Ectodermal cell (in vitro differentiated cells): Measurements from ENCODE around the gene AGTPBP1.

Source experiments
- H3K27ac ChIP-seq: 2 replicates; pipeline ENCODE4 v1.7.0; 2013; ENCODE audit warnings: mild to moderate bottlenecking, low read depth, low read length; ENCODE audit not compliant: insufficient read depth, poor library complexity, severe bottlenecking
- H3K27me3 ChIP-seq: 2 replicates; pipeline ENCODE4 v1.7.0; 2013; ENCODE audit warnings: mild to moderate bottlenecking, low read length; ENCODE audit not compliant: insufficient read depth, control insufficient read depth, poor library complexity, severe bottlenecking
- H3K36me3 ChIP-seq: one replicate; pipeline ENCODE4 v1.7.0; 2013; ENCODE audit warnings: low read length; ENCODE audit not compliant: control insufficient read depth, insufficient read depth
- H3K4me1 ChIP-seq: one replicate; pipeline ENCODE4 v1.7.0; 2013; ENCODE audit warnings: low read length; ENCODE audit not compliant: control insufficient read depth, insufficient read depth
- H3K4me3 ChIP-seq: 2 replicates; pipeline ENCODE4 v1.7.0; 2013; ENCODE audit warnings: low read depth, low read length, control low read depth; ENCODE audit not compliant: insufficient read depth
- H3K9me3 ChIP-seq: 2 replicates; pipeline ENCODE4 v1.7.0; 2013; ENCODE audit warnings: mild to moderate bottlenecking, low read length, moderate library complexity; ENCODE audit not compliant: control insufficient read depth
- WGBS, 2 experiments: methylation state at CpG; one replicate each; pipeline ENCODE4 v1.1.7; 2013; ENCODE audit warnings: missing lambda C conversion rate in 2 of 2; 5-methylcytosine and 5-hydroxymethylcytosine counted together

AGTPBP1 gene

DNA sequence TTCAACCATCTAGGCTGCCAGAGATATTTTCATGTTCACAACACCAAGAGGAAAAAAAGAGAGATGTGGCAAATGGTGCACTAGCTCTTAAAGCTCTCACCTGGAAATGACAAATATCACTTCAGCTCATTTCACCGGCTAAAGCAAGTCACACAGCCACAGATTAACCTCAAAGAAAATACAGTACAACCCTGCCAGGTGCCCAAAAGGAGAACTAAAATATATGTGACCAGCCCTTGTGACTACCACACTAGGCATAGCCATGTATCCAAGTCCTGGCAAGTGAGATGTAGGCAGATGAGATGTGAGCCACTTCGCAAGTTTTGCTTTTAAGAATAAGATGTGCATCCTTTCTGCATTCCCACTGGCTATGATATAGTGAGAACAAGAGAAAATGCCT is 41.4 kb downstream of the AGTPBP1 start:
- WGBS, 2 experiments = 97 to 98% methylated on average over 2 of the region's 2 CpGs
- Histone ChIP-seq H3K27me3 (no peaks in the 10 kb centered on the region), H3K36me3 (no peaks in the 10 kb centered on the region), H3K4me3 (no peak overlapping the region), H3K9me3 (no peaks in the 10 kb centered on the region), H3K27ac (no peak overlapping the region), H3K4me1 (no peaks in the 10 kb centered on the region)

DNA sequence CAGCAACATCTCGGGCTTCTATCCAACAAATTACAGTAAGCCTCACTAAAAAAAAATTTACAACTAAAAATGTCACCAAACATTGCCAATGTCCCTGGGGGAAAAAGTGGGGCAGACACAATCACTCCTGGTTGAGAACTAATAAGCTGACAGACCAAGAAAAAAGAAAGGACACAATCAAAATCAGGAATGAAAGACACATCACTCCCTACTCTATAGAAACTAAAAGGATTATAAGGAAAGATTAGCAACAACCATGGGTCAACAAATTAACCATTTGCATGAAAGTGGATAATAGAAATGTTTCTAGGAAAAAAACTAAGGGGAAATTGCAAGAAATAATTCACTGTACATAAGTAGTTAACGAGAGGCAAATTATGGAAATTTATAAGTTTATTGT is 53.4 kb downstream of the AGTPBP1 start:
- no peaks in the 10 kb centered on the region for H3K27me3 ChIP-seq
- H3K36me3 ChIP-seq = peaks cover 10% of the 10 kb centered on the region
- no peaks in the 10 kb centered on the region for H3K4me1 ChIP-seq
- H3K27ac ChIP-seq = no peak overlapping the region
- H3K9me3 ChIP-seq = no peaks in the 10 kb centered on the region
- no peak overlapping the region for H3K4me3 ChIP-seq
- 100% methylated on average over 1 of the region's 2 CpGs for WGBS, 2 experiments

DNA sequence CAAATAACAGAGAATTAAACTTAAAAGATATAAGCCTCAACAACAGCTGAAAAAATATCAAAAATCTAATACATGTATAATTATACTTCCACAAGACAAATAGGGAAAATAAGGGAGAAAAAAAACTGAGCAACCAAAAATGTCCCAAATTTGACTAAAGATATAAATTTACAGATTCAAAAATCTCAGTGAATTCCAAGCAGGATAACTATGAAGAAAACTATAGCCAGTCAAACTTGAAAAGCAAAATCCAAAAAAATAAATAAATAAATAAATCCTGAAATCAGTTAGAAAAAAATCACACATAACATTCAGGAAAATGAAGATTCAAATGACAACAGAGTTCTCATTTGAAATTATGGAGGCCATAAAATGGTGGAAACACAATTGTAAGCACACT is 56.7 kb downstream of the AGTPBP1 start:
- H3K27ac ChIP-seq = no peak overlapping the region
- no peak overlapping the region for H3K4me3 ChIP-seq
- no peaks in the 10 kb centered on the region for H3K36me3 ChIP-seq
- no peaks in the 10 kb centered on the region for H3K9me3 ChIP-seq
- no peaks in the 10 kb centered on the region for H3K4me1 ChIP-seq
- no peaks in the 10 kb centered on the region for H3K27me3 ChIP-seq

DNA sequence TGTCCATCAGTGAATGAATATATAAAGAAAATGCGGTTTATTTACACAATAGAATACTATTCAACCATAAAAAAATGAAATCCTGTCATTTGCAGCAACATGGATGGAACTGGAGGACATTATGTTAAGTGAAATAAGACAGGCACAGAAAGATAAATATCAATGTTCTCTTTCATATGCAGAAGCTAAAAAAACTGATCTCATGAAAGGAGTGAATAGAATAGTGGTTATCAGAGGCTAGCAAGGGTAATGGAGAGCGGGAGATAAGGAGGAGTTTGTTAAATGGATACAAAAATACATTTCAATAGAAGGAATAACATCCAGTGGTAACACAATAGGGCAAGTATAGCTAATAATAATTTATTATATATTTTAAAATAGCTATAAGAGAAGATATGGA is 65.0 kb downstream of the AGTPBP1 start:
- no peak overlapping the region for H3K4me3 ChIP-seq
- peaks cover 3% of the 10 kb centered on the region for H3K36me3 ChIP-seq
- 100% methylated on average over 1 of the region's 2 CpGs; no CpG with 5 or more reads in 1 of the 2 experiments for WGBS, 2 experiments
- H3K9me3 ChIP-seq = no peaks in the 10 kb centered on the region
- no peaks in the 10 kb centered on the region for H3K4me1 ChIP-seq
- no peak overlapping the region for H3K27ac ChIP-seq
- H3K27me3 ChIP-seq = no peaks in the 10 kb centered on the region

DNA sequence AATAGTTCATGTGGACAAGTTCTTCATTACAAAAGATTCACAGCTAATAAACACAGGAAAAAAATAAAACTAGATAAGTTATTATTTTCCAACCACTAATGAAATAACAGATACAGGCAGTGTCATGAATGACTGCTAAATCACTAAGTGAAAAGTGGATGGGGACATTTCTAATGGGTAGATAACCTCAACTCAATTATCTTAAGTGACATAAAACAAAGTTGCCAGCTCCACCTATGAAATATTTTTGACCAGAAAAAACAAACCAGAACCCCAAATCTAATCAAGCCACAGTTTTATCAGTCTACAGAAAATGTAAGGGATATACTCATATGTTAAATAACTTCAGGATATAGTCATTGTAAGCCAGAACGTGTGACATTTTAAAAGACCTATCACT is 74.4 kb downstream of the AGTPBP1 start:
- H3K27ac ChIP-seq = no peak overlapping the region
- H3K27me3 ChIP-seq = no peaks in the 10 kb centered on the region
- no peaks in the 10 kb centered on the region for H3K9me3 ChIP-seq
- H3K4me1 ChIP-seq = no peaks in the 10 kb centered on the region
- H3K4me3 ChIP-seq = no peak overlapping the region
- no peaks in the 10 kb centered on the region for H3K36me3 ChIP-seq
- WGBS, 2 experiments = no CpG with 5 or more reads among the region's 1 CpG

DNA sequence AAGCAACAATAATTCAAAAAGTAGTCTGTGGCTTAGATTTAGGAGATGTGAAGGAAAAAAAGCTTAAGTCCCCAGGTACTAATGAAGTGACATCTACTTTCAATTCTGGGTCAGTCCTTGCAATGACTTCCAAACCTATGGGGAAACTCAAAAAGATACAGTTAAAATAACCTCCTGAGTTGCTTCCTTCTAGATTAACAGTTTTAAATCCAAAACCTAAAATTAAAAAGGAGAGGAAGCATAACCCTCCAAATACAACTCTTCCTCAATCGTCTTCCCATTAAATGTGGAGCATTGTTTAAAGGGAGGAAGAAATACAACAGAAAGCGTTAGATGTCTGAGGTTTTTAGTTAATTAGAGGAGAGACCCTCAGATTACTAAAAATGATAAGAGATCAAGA is 75.7 kb downstream of the AGTPBP1 start:
- WGBS, 2 experiments = 94 to 100% methylated on average over 1 to 2 of the region's 2 CpGs
- Histone ChIP-seq H3K27ac (no peak overlapping the region), H3K36me3 (no peaks in the 10 kb centered on the region)

DNA sequence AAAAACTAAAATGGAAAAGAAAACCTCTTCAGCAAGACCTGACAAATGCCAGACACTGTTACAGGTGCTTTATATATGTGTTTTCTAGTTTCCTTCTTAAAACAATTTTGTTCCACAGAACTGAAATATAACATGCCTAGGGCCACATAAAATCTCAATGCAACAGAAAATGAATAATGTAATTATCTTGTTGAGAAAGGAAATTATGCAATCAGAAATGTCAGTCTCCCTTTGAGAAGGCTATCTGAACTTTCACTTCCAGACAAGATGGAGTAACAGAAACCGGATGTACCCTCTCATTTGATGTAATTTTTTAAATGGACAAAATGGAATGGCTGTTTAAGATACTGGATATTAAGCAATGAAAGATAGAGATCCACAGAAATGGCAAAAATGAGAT is 79.2 kb downstream of the AGTPBP1 start:
- H3K27me3 ChIP-seq = no peaks in the 10 kb centered on the region
- H3K27ac ChIP-seq = no peak overlapping the region
- H3K9me3 ChIP-seq = no peaks in the 10 kb centered on the region
- 100% methylated on average over 1 of the region's 1 CpG for WGBS, 2 experiments
- no peaks in the 10 kb centered on the region for H3K36me3 ChIP-seq
- H3K4me3 ChIP-seq = no peak overlapping the region
- H3K4me1 ChIP-seq = no peaks in the 10 kb centered on the region

More for the DNA sequence above, 75.7 kb downstream of the AGTPBP1 start:
- H3K9me3 ChIP-seq = no peaks in the 10 kb centered on the region
- H3K4me1 ChIP-seq = no peaks in the 10 kb centered on the region
- H3K27me3 ChIP-seq = no peaks in the 10 kb centered on the region
- no peak overlapping the region for H3K4me3 ChIP-seq

DNA sequence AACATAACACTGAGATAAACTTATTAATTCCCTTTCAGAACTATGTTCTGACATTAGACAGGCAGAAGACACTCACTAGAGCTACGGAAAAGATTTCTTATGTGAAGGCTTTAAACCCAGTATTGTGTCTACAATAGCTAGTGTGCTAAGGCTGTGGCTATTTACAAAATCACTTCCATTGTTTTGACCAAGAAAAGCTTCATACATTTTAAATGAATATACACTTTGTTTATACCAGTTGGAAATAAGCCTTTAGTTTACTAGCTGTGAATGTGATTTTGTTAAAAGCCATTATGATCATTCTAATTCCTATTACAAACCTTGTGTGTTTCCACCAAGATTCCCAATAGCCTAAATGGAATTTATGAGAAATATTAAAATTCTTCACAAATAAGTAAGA is 83.0 kb downstream of the AGTPBP1 start:
- Histone ChIP-seq H3K36me3 (peaks cover 12% of the 10 kb centered on the region), H3K27me3 (no peaks in the 10 kb centered on the region), H3K27ac (no peak overlapping the region), H3K9me3 (no peaks in the 10 kb centered on the region), H3K4me3 (no peak overlapping the region), H3K4me1 (no peaks in the 10 kb centered on the region)
- 89 to 90% methylated on average over 1 of the region's 1 CpG for WGBS, 2 experiments

DNA sequence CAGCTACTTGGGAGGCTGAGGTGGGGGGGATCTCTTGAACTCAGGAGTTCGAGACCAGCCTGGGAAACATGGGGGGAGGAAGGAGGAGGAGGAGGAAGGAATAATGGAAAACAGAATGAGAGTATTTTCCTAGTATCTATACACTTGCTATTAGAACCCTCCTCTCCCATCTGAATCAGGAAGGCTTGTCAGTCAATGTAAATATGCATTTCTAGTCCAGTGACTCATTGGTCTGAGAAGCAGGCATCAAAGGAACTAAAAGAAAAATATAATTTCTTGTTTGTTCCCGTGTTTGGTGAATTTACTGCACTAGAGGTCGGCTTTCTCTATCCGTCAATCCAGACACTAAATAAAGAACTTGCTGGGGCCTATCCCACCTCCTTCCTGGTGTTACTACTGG is 88.6 kb downstream of the AGTPBP1 start:
- H3K36me3 ChIP-seq = peaks cover 12% of the 10 kb centered on the region
- no peaks in the 10 kb centered on the region for H3K27me3 ChIP-seq
- no peaks in the 10 kb centered on the region for H3K4me1 ChIP-seq
- no peaks in the 10 kb centered on the region for H3K9me3 ChIP-seq
- no peak overlapping the region for H3K27ac ChIP-seq
- WGBS, 2 experiments = 92 to 95% methylated on average over 4 of the region's 4 CpGs
- H3K4me3 ChIP-seq = no peak overlapping the region

DNA sequence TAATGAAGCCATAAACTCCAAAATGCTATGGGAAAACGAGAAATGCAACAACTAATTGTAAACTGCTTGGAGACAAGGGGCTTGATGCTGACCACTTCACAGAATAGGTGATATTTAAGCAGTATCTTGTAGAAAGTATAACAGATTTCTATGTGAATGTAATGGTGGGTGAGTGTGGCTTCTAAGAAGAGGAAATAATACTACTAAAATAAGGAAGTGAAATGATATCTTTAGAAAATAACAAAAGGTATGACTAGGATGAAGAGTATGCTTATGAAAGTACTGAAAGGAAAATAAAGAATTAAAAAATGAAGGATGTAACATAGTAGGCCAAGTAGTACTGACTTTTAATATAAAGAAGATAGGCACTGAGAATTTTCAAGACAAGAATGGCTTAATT is 94.2 kb downstream of the AGTPBP1 start:
- WGBS, 2 experiments = 94 to 100% methylated on average over 1 of the region's 1 CpG

DNA sequence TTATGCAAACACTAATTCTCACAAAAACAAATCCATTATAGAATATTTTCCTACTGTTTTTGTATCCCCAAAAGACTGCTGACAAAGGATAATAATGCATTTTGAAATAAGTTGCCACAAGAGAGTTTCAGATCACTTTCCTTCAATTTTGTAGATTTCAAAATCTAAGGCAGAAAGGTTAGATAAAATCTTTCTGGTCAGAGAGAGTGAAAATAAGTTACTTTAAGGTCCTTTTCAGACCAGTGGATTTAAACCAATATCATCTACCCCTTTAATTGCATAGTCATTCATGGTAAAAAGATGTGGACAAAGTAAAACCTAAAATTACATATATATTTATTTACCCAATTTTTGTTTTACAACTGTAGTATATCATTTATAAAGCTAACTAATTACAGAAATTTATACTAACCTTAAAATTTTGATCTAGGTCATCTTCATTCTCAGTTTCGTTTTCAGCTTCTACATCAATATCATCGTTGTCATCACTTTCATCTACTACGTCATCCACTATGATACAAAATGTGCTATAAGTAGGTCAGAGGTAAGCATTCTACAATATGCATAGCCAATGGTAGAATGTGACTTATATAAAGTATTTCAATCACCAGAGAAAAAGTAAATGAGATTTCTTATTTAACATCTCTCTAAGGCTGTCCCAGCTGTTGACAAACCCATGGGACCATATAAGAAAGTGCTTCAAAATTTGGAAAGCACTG is 95.7 kb downstream of the AGTPBP1 start:
- WGBS, 2 experiments = 85 to 100% methylated on average over 2 of the region's 3 CpGs
- Histone ChIP-seq H3K36me3 (peaks cover 4% of the 10 kb centered on the region), H3K27ac (no peak overlapping the region), H3K9me3 (no peaks in the 10 kb centered on the region), H3K27me3 (no peaks in the 10 kb centered on the region), H3K4me3 (no peak overlapping the region), H3K4me1 (no peaks in the 10 kb centered on the region)

More for the DNA sequence above, 94.2 kb downstream of the AGTPBP1 start:
- Histone ChIP-seq H3K4me1 (no peaks in the 10 kb centered on the region), H3K27ac (no peak overlapping the region), H3K9me3 (no peaks in the 10 kb centered on the region), H3K4me3 (no peak overlapping the region), H3K36me3 (peaks cover 4% of the 10 kb centered on the region), H3K27me3 (no peaks in the 10 kb centered on the region)
